Measurements from ENCODE around the gene TNNT3. TPM values are rescaled to one million over a fixed set of nuclear protein-coding genes. Genes with fewer than 3 reads are reported as not detected.

The TNNT3 gene
- total RNA-seq = 2.5 and 2.7 TPM in 2 replicates
- polyA plus RNA-seq = 0.92 and 3.8 TPM in 2 replicates

GRCh38 chr11:1919391-1920127, at the start of gene TNNT3:
TNNT3 (plus strand) TSS chr11:1919703; CDS start chr11:1922875, 3,172 bp downstream.
- H3K4me3 ChIP-seq = no peak within 1 kb of the TSS

DNA sequence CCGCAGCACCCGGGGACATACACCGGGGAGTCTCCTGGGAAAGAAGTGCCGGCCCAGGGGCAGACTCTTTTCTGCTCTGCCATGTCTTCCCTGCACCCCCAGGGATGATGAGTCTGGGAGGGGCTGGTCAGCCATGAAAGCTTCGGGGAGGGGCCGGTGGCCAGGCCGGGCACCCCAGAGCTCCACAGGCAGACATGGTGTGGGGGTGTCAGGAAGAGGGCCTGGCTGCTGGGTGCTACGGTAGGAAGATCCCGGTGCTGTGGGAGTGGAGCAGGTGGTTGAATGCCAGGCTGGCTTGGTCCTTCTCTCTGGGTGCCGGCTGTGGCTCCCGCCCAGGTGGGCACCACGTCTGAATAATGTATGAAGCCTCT, 49.2 kb upstream of the TNNT3 start:
- H3K36me3 ChIP-seq = no peaks in the 10 kb centered on the region
- DNase-seq (ENCODE audit: low read depth in 1 of 2, low spot score in 1 of 2) = no peak
- peaks cover 8% of the 10 kb centered on the region for H3K27me3 ChIP-seq
- no peak overlapping the region for H3K27ac ChIP-seq
- TF ChIP-seq CTCF (IDR thresholded peaks at IDR 0.05; ENCODE audit: low read depth, low read length) = no peak
- no peaks in the 10 kb centered on the region for H3K9me3 ChIP-seq (ENCODE audit: low read depth)
- no peak overlapping the region for H3K4me3 ChIP-seq
- no peaks in the 10 kb centered on the region for H3K4me1 ChIP-seq (ENCODE audit: low read depth)

More at GRCh38 chr11:1919391-1920127, at the start of gene TNNT3:
- Histone ChIP-seq H3K4me1 (ENCODE audit: low read depth) (no peaks in the 10 kb centered on the region), H3K36me3 (no peaks in the 10 kb centered on the region), H3K27me3 (no peaks in the 10 kb centered on the region), H3K27ac (no peak within 1 kb of the TSS), H3K9me3 (ENCODE audit: low read depth) (no peaks in the 10 kb centered on the region)
- no peak for TF ChIP-seq CTCF (IDR thresholded peaks at IDR 0.05; ENCODE audit: low read depth, low read length)
- DNase-seq (ENCODE audit: low read depth in 1 of 2, low spot score in 1 of 2) = no peak

- H3K4me1 ChIP-seq (ENCODE audit: low read depth) = no peaks in the 10 kb centered on the region
- no peak for TF ChIP-seq CTCF (IDR thresholded peaks at IDR 0.05; ENCODE audit: low read depth, low read length)
- H3K9me3 ChIP-seq (ENCODE audit: low read depth) = no peaks in the 10 kb centered on the region
- peaks cover 8% of the 10 kb centered on the region for H3K27me3 ChIP-seq
- no peaks in the 10 kb centered on the region for H3K36me3 ChIP-seq
- H3K27ac ChIP-seq = no peak overlapping the region
- no peak overlapping the region for H3K4me3 ChIP-seq
- DNase-seq (ENCODE audit: low read depth in 1 of 2, low spot score in 1 of 2) = no peak
These were observed 48.6 kb upstream of the TNNT3 start for GRCh38 chr11:1870721-1871466.

GRCh38 chr11:1871531-1871930, 48.0 kb upstream of the TNNT3 start:
- DNase-seq (ENCODE audit: low read depth in 1 of 2, low spot score in 1 of 2) = no peak
- no peak for TF ChIP-seq CTCF (IDR thresholded peaks at IDR 0.05; ENCODE audit: low read depth, low read length)
- no peaks in the 10 kb centered on the region for H3K4me1 ChIP-seq (ENCODE audit: low read depth)

GRCh38 chr11:1872267-1872985, 47.1 kb upstream of the TNNT3 start:
- no peak for DNase-seq (ENCODE audit: low read depth in 1 of 2, low spot score in 1 of 2)
- H3K27me3 ChIP-seq = peaks cover 8% of the 10 kb centered on the region
- H3K9me3 ChIP-seq (ENCODE audit: low read depth) = no peaks in the 10 kb centered on the region
- H3K4me1 ChIP-seq (ENCODE audit: low read depth) = no peaks in the 10 kb centered on the region
- H3K4me3 ChIP-seq = no peak overlapping the region
- TF ChIP-seq CTCF (IDR thresholded peaks at IDR 0.05; ENCODE audit: low read depth, low read length) = no peak
- H3K36me3 ChIP-seq = no peaks in the 10 kb centered on the region
- no peak overlapping the region for H3K27ac ChIP-seq

More at GRCh38 chr11:1871531-1871930, 48.0 kb upstream of the TNNT3 start:
- Histone ChIP-seq H3K9me3 (ENCODE audit: low read depth) (no peaks in the 10 kb centered on the region), H3K27ac (no peak overlapping the region), H3K27me3 (peaks cover 8% of the 10 kb centered on the region), H3K36me3 (no peaks in the 10 kb centered on the region), H3K4me3 (no peak overlapping the region)
